ENCODE measurements around the gene DHCR24. TPM values are rescaled to one million over a fixed set of nuclear protein-coding genes. Genes with fewer than 3 reads are reported as not detected.

DHCR24 gene
- polyA plus RNA-seq, 1 experiment: 60.5 TPM

- no peak for DNase-seq (ENCODE audit: low read depth, low spot score)
- H3K4me3 ChIP-seq (ENCODE audit: low read depth, low read length): no peak overlapping the region
- no peak overlapping the region for H3K27ac ChIP-seq (ENCODE audit: low read depth, low read length)
- no peaks in the 10 kb centered on the region for H3K27me3 ChIP-seq (ENCODE audit: control insufficient read depth, insufficient read depth, low read length)
- CTCF ChIA-PET: interaction anchor here (1.1 to 1.6 kb wide), 2 partner anchors 91 kb away, joined by 4 to 6 read pairs; no protein-coding TSS in a partner anchor
- no peaks in the 10 kb centered on the region; the same call in 1 of the 2 replicates for H3K9me3 ChIP-seq (ENCODE audit: control insufficient read depth, insufficient read depth, low read length)
- TF ChIP-seq, protein P1, sequence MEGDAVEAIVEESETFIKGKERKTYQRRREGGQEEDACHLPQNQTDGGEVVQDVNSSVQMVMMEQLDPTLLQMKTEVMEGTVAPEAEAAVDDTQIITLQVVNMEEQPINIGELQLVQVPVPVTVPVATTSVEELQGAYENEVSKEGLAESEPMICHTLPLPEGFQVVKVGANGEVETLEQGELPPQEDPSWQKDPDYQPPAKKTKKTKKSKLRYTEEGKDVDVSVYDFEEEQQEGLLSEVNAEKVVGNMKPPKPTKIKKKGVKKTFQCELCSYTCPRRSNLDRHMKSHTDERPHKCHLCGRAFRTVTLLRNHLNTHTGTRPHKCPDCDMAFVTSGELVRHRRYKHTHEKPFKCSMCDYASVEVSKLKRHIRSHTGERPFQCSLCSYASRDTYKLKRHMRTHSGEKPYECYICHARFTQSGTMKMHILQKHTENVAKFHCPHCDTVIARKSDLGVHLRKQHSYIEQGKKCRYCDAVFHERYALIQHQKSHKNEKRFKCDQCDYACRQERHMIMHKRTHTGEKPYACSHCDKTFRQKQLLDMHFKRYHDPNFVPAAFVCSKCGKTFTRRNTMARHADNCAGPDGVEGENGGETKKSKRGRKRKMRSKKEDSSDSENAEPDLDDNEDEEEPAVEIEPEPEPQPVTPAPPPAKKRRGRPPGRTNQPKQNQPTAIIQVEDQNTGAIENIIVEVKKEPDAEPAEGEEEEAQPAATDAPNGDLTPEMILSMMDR (IDR thresholded peaks at IDR 0.05; ENCODE audit: low read depth, low read length): no peak
- POLR2A ChIA-PET: no interaction called here
Measured at GRCh38 chr1:54853793-54854370, 33.1 kb downstream of the DHCR24 start.

DNA sequence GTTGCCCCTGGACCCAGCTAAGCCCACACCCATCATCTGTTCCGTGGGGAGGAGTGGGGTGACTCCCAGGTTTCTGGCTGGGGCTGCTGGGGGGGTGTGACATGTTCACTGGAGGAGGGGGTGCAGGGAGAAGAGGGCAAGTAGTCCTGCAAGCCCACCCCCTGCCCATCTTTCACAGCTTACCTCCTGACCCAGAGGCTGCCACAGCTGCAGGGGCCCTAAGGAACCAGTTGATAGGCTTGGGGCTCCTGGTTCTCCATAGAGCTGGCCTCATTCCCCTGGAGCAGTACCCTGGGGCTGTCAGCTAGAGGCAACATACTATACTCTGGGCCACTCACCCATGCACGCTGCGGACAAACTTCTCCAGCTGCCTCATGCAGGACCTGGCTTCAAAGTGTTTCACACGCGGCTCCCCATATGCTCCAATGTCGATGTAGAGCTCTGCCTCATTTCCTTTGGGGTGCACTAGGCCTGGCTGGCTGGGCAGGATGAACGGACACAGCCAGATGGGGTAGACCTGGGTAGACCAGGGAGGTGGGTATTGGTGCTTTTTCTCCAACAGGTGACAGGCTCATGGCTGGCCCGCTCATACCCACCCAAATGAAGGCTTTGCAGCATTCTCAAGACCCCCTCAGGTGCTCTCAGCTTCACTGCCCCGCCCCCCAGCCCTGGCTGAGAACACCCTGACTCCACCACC is 33.8 kb downstream of the DHCR24 start:
- ChIA-PET CTCF (interaction anchor here (1.6 kb wide), 1 partner anchor 92 kb away, joined by 6 read pairs; no protein-coding TSS in a partner anchor), POLR2A (no interaction called here)
- Histone ChIP-seq H3K27ac (ENCODE audit: low read depth, low read length) (no peak overlapping the region), H3K27me3 (ENCODE audit: control insufficient read depth, insufficient read depth, low read length) (no peaks in the 10 kb centered on the region), H3K4me3 (ENCODE audit: low read depth, low read length) (no peak overlapping the region), H3K9me3 (ENCODE audit: control insufficient read depth, insufficient read depth, low read length) (no peaks in the 10 kb centered on the region; the same call in 1 of the 2 replicates)
- TF ChIP-seq, protein P1 (IDR thresholded peaks at IDR 0.05; ENCODE audit: low read depth, low read length): no peak
- no peak for DNase-seq (ENCODE audit: low read depth, low spot score)

GRCh38 chr1:54851936-54852524 is 35.0 kb downstream of the DHCR24 start:
- no peak overlapping the region for H3K27ac ChIP-seq (ENCODE audit: low read depth, low read length)
- no peak for DNase-seq (ENCODE audit: low read depth, low spot score)
- H3K4me3 ChIP-seq (ENCODE audit: low read depth, low read length): no peak overlapping the region
- ChIA-PET POLR2A (no interaction called here), CTCF (interaction anchor here (1.6 kb wide), 1 partner anchor 93 kb away, joined by 6 read pairs; no protein-coding TSS in a partner anchor)
- no peaks in the 10 kb centered on the region; the same call in 1 of the 2 replicates for H3K9me3 ChIP-seq (ENCODE audit: control insufficient read depth, insufficient read depth, low read length)
- no peaks in the 10 kb centered on the region for H3K27me3 ChIP-seq (ENCODE audit: control insufficient read depth, insufficient read depth, low read length)
- TF ChIP-seq, protein P1 (IDR thresholded peaks at IDR 0.05; ENCODE audit: low read depth, low read length): no peak

- no peak for DNase-seq (ENCODE audit: low read depth, low spot score)
- Histone ChIP-seq H3K27ac (ENCODE audit: low read depth, low read length) (peak overlapping the region; percentile 95), H3K9me3 (ENCODE audit: control insufficient read depth, insufficient read depth, low read length) (no peaks in the 10 kb centered on the region; the same call in 1 of the 2 replicates), H3K4me3 (ENCODE audit: low read depth, low read length) (no peak overlapping the region), H3K27me3 (ENCODE audit: control insufficient read depth, insufficient read depth, low read length) (no peaks in the 10 kb centered on the region)
- ChIA-PET CTCF (interaction anchor here (0.7 to 3.2 kb wide), 2 partner anchors 21 to 94 kb away, joined by 3 to 13 read pairs; no protein-coding TSS in a partner anchor), POLR2A (interaction anchor here (0.9 kb wide), 1 partner anchor 35 kb away, joined by 7 read pairs; the partner anchor contains the start of gene DHCR24)
- TF ChIP-seq, protein P1 (IDR thresholded peaks at IDR 0.05; ENCODE audit: low read depth, low read length): no peak
Measured at GRCh38 chr1:54851406-54851805, 35.6 kb downstream of the DHCR24 start.

Data from AG04450 (cell line).